Measurements from ENCODE around the gene ZNHIT1.

GRCh38 chr7:101206665-101207042 is 11.3 kb upstream of the ZNHIT1 start:
- TF ChIP-seq, protein P1, sequence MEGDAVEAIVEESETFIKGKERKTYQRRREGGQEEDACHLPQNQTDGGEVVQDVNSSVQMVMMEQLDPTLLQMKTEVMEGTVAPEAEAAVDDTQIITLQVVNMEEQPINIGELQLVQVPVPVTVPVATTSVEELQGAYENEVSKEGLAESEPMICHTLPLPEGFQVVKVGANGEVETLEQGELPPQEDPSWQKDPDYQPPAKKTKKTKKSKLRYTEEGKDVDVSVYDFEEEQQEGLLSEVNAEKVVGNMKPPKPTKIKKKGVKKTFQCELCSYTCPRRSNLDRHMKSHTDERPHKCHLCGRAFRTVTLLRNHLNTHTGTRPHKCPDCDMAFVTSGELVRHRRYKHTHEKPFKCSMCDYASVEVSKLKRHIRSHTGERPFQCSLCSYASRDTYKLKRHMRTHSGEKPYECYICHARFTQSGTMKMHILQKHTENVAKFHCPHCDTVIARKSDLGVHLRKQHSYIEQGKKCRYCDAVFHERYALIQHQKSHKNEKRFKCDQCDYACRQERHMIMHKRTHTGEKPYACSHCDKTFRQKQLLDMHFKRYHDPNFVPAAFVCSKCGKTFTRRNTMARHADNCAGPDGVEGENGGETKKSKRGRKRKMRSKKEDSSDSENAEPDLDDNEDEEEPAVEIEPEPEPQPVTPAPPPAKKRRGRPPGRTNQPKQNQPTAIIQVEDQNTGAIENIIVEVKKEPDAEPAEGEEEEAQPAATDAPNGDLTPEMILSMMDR (IDR thresholded peaks at IDR 0.05), result no peak
- TF ChIP-seq POLR2A (IDR thresholded peaks at IDR 0.05), result no peak
